H1 (cell line): ENCODE data around the gene RYK. TPM values are rescaled to one million over a fixed set of nuclear protein-coding genes. Genes with fewer than 3 reads are reported as not detected.

Experiments used
- ASH2L ChIP-seq: fragments of 200-600, 300-600 bp; sonication (generic); IDR thresholded peaks from one replicate; pipeline ENCODE4 v1.7.1; 2017; ENCODE audit warnings: low read length
- CBX8 ChIP-seq: fragments of 300-800, 300-1000 bp; sonication (generic); IDR thresholded peaks from 2 replicates; pipeline ENCODE4 v1.7.1; 2016; ENCODE audit warnings: low read depth, low read length, borderline replicate concordance
- KDM5A ChIP-seq: fragments of 200-600 bp; IDR thresholded peaks from 2 replicates; pipeline ENCODE4 v1.7.1; 2012; ENCODE audit warnings: mild to moderate bottlenecking, low read length, inconsistent platforms, mixed read lengths
- POU5F1 ChIP-seq: IDR thresholded peaks from 2 replicates; pipeline ENCODE4 v1.6.1; 2011; ENCODE audit warnings: low read depth, mild to moderate bottlenecking, low read length, moderate library complexity
- polyA plus RNA-seq, 7 experiments: library from polyadenylated mRNA; depleted of rRNA in 3 of 7; stranded (reverse) in 5 of 7; unstranded in 2 of 7; fragments of >200 nt in 5 of 7; fragments of 200-250 nt in 2 of 7; gene quantifications; 1 replicate in 5 of 7; 2 replicates in 1 of 7; 4 replicates in 1 of 7; pipeline versions ENCODE4 v1.2.1 to v1.2.3, GENCODE V29; 2011 to 2013; ENCODE audit warnings: missing spikeins in 2 of 7, mixed read lengths in 2 of 7
- total RNA-seq: library from RNA; stranded (reverse); fragmentation: NEBNext Ultra II Directional; extraction: Animal tissue kit (Norgen Biotek cat#: 25700); gene quantifications from 2 replicates; pipeline ENCODE4 v1.2.1, GENCODE V29; 2021

The RYK gene
- total and polyA plus RNA-seq, 2 of the 8 experiments (the other 6 are each of a cell fraction or from before 2014, with no cell fraction given), result 30.5 to 63.8 TPM

GRCh38 chr3:134244921-134245320, 5.7 kb downstream of the RYK start (continued):
- TF ChIP-seq CBX8 (no peak), POU5F1 (no peak), ASH2L (no peak), KDM5A (no peak)
